A673 (cell line): ENCODE results near the gene KCNQ2.

Source experiments
- CTCF ChIP-seq: fragments of 300-800, 200-600 bp; sonication (generic); conservative IDR thresholded peaks from 2 replicates; pipeline ENCODE4 v1.5.1; 2017; ENCODE audit warnings: low read depth, mild to moderate bottlenecking, antibody characterized with exemption, low read length, moderate library complexity, mixed read lengths
- EZH2 ChIP-seq: fragments of 200-600 bp; sonication (generic); IDR thresholded peaks from 2 replicates; pipeline ENCODE4 v1.6.1; 2017; ENCODE audit warnings: borderline replicate concordance, low read depth, mild to moderate bottlenecking, mixed read lengths, antibody characterized with exemption, low read length; ENCODE audit not compliant: poor library complexity, severe bottlenecking

GRCh38 chr20:63371291-63371865 is 101.1 kb downstream of the KCNQ2 start:
- TF ChIP-seq CTCF (no peak), EZH2 (no peak)
